ENCODE measurements around the gene VSTM5. TPM values are rescaled to one million over a fixed set of nuclear protein-coding genes. Genes with fewer than 3 reads are reported as not detected.

VSTM5 gene
- total RNA-seq, 1 experiment from 2014 or later, result not detected

DNA sequence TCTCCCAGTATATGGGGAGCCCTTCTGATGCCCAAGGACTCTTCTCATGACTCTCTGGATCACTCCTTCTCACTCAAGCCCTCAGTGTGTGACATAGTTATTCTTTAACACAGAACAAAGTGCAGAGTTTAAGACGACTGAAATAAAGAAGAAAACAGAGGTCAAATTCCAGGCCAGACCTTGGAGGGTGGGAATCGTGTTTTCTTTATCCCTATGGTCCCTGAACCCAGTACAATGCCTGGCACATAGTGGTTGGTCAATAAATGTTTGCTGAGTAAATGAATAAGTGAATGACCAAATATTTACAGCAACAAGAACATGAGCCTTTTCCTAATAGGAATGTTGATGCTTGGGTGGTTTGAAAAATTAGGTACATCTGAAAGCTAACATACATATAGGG is 28.8 kb downstream of the VSTM5 start:
- no peaks in the 10 kb centered on the region for H3K4me1 ChIP-seq (ENCODE audit: control insufficient read depth in 1 of 2, insufficient read depth in 2 of 2, low read length in 2 of 2)
- no peaks in the 10 kb centered on the region for H4K20me1 ChIP-seq (ENCODE audit: insufficient read depth)
- H2AFZ ChIP-seq (ENCODE audit: low read depth, low read length, poor library complexity, severe bottlenecking), result no peak overlapping the region
- H3K9ac ChIP-seq (ENCODE audit: low read length), result no peak overlapping the region
- H3K9me2 ChIP-seq (ENCODE audit: insufficient read depth), result no peaks in the 10 kb centered on the region
- POLR2A ChIA-PET, result no interaction called here
- no peak for DNase-seq (ENCODE audit: low read depth, low spot score)
- no peaks in the 10 kb centered on the region for H3K36me3 ChIP-seq (ENCODE audit: control insufficient read depth in 1 of 2, insufficient read depth in 2 of 2, low read length in 2 of 2)
- ATAC-seq, result no peak
- H3K4me3 ChIP-seq (replicated peaks in 1 of 2; ENCODE audit: low read depth in 1 of 2, low read length in 2 of 2), result no peak overlapping the region
- TF ChIP-seq SP1 (IDR thresholded peaks at IDR 0.05; ENCODE audit: low read depth) (no peak), MAX (IDR thresholded peaks at IDR 0.05) (no peak)
- no peaks in the 10 kb centered on the region for H3K9me3 ChIP-seq (ENCODE audit: control insufficient read depth in 1 of 2, insufficient read depth in 1 of 2, low read depth in 1 of 2, low read length in 2 of 2)
- CTCF ChIA-PET, result no interaction called here
- RAD21 ChIA-PET (ENCODE audit: low non-redundant PET in 1 of 2, low total read pairs in 2 of 2, uncharacterized antibody in 2 of 2, unreplicated experiment in 2 of 2), result no interaction called here
- no peaks in the 10 kb centered on the region for H3K27me3 ChIP-seq (ENCODE audit: insufficient read depth, low read length)
- no TSS peak for BruUV-seq (replicated peaks)
- no peak overlapping the region for H3K27ac ChIP-seq (ENCODE audit: low read depth, low read length)
- H3K4me2 ChIP-seq (ENCODE audit: low read length), result no peak overlapping the region
- no peaks in the 10 kb centered on the region for H3K79me2 ChIP-seq (ENCODE audit: insufficient read depth, low read length)
- intact Hi-C loops (cut with micrococcal nuclease), result no loop called here

GRCh38 chr11:93820847-93821246 is 29.6 kb downstream of the VSTM5 start:
- CTCF ChIA-PET, result no interaction called here
- no peaks in the 10 kb centered on the region for H3K9me2 ChIP-seq (ENCODE audit: insufficient read depth)
- RAD21 ChIA-PET (ENCODE audit: low non-redundant PET in 1 of 2, low total read pairs in 2 of 2, uncharacterized antibody in 2 of 2, unreplicated experiment in 2 of 2), result no interaction called here
- H3K27ac ChIP-seq (ENCODE audit: low read depth, low read length), result no peak overlapping the region
- BruUV-seq (replicated peaks), result no TSS peak
- H3K9ac ChIP-seq (ENCODE audit: low read length), result no peak overlapping the region
- H3K79me2 ChIP-seq (ENCODE audit: insufficient read depth, low read length), result no peaks in the 10 kb centered on the region
- H4K20me1 ChIP-seq (ENCODE audit: insufficient read depth), result no peaks in the 10 kb centered on the region
- H3K27me3 ChIP-seq (ENCODE audit: insufficient read depth, low read length), result no peaks in the 10 kb centered on the region
- POLR2A ChIA-PET, result no interaction called here
- no peaks in the 10 kb centered on the region for H3K36me3 ChIP-seq (ENCODE audit: control insufficient read depth in 1 of 2, insufficient read depth in 2 of 2, low read length in 2 of 2)
- no peak overlapping the region for H3K4me2 ChIP-seq (ENCODE audit: low read length)
- H3K4me3 ChIP-seq (replicated peaks in 1 of 2; ENCODE audit: low read depth in 1 of 2, low read length in 2 of 2), result no peak overlapping the region
- H3K9me3 ChIP-seq (ENCODE audit: control insufficient read depth in 1 of 2, insufficient read depth in 1 of 2, low read depth in 1 of 2, low read length in 2 of 2), result no peaks in the 10 kb centered on the region
- H2AFZ ChIP-seq (ENCODE audit: low read depth, low read length, poor library complexity, severe bottlenecking), result no peak overlapping the region
- ATAC-seq, result no peak
- no peaks in the 10 kb centered on the region for H3K4me1 ChIP-seq (ENCODE audit: control insufficient read depth in 1 of 2, insufficient read depth in 2 of 2, low read length in 2 of 2)
- no peak for DNase-seq (ENCODE audit: low read depth, low spot score)
- no peak for TF ChIP-seq CTCF (IDR thresholded peaks at IDR 0.05 in 2 of 3, conservative IDR thresholded peaks at IDR 0.05 in 1 of 3; ENCODE audit: borderline replicate concordance in 1 of 3, insufficient read depth in 1 of 3, low read depth in 2 of 3, low read length in 2 of 3)
- no peak for TF ChIP-seq TCF7L2 (IDR thresholded peaks at IDR 0.05; ENCODE audit: borderline replicate concordance, extremely low read depth, insufficient read depth, insufficient read length)
- intact Hi-C loops (cut with micrococcal nuclease), result no loop called here

Measured in HCT116 (cell line).